ENCODE data around the gene LRIT2.

DNA sequence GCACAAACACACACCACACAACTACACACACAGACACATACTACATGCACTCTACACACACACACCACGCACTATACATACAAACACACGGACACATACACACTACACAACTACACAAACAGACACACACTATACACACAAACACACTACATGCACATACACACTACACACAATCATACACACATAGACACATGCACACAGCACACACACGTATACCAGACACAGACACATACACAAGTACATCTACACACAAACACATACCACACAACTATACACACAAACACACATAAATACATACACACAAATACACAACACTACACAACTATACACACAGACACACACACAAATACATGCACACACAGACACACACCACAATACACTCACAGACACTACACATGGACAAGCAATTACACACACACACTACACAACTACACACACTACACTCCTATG, 47.2 kb downstream of the LRIT2 start:
- TF ChIP-seq, protein P1, sequence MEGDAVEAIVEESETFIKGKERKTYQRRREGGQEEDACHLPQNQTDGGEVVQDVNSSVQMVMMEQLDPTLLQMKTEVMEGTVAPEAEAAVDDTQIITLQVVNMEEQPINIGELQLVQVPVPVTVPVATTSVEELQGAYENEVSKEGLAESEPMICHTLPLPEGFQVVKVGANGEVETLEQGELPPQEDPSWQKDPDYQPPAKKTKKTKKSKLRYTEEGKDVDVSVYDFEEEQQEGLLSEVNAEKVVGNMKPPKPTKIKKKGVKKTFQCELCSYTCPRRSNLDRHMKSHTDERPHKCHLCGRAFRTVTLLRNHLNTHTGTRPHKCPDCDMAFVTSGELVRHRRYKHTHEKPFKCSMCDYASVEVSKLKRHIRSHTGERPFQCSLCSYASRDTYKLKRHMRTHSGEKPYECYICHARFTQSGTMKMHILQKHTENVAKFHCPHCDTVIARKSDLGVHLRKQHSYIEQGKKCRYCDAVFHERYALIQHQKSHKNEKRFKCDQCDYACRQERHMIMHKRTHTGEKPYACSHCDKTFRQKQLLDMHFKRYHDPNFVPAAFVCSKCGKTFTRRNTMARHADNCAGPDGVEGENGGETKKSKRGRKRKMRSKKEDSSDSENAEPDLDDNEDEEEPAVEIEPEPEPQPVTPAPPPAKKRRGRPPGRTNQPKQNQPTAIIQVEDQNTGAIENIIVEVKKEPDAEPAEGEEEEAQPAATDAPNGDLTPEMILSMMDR (conservative IDR thresholded peaks at IDR 0.05) = no peak
- TF ChIP-seq EZH2 (IDR thresholded peaks at IDR 0.05; ENCODE audit: low read depth) = no peak

Data from PC-9 (cell line).